Measurements from ENCODE around the gene MCCC1.
"Not testable (repeated sequence)": the region's sequence is repeated elsewhere in the genome, so short reads cannot be mapped to it uniquely, and the experiment has no call there.

Gene MCCC1

GRCh38 chr3:183123891-183124290 lies 24.6 kb upstream of the MCCC1 start:
- no peak overlapping the region for H3K4me3 ChIP-seq (ENCODE audit: insufficient read depth, low read depth, low read length)
- no peaks in the 10 kb centered on the region for H3K36me3 ChIP-seq (ENCODE audit: control insufficient read depth, insufficient read depth, low read length)
- H3K27ac ChIP-seq (ENCODE audit: insufficient read depth, low read depth, low read length, poor library complexity, severe bottlenecking): no peak overlapping the region
- H3K27me3 ChIP-seq (ENCODE audit: control insufficient read depth, insufficient read depth, low read length, poor library complexity, severe bottlenecking): no peaks in the 10 kb centered on the region
- no peaks in the 10 kb centered on the region for H3K9me3 ChIP-seq (ENCODE audit: control insufficient read depth, low read length)
- no peaks in the 10 kb centered on the region for H3K4me1 ChIP-seq (ENCODE audit: control insufficient read depth, insufficient read depth, low read length)
- 81 to 90% methylated on average over 3 to 4 of the region's 4 CpGs for WGBS, 2 experiments

GRCh38 chr3:183122257-183122932 lies 23.1 kb upstream of the MCCC1 start:
- Histone ChIP-seq H3K4me3 (ENCODE audit: insufficient read depth, low read depth, low read length) (no peak overlapping the region), H3K4me1 (ENCODE audit: control insufficient read depth, insufficient read depth, low read length) (no peaks in the 10 kb centered on the region), H3K27ac (ENCODE audit: insufficient read depth, low read depth, low read length, poor library complexity, severe bottlenecking) (no peak overlapping the region), H3K27me3 (ENCODE audit: control insufficient read depth, insufficient read depth, low read length, poor library complexity, severe bottlenecking) (peaks cover 7% of the 10 kb centered on the region), H3K9me3 (ENCODE audit: control insufficient read depth, low read length) (no peaks in the 10 kb centered on the region), H3K36me3 (ENCODE audit: control insufficient read depth, insufficient read depth, low read length) (no peaks in the 10 kb centered on the region)
- 73 to 85% methylated on average over 1 of the region's 2 CpGs for WGBS, 2 experiments

DNA sequence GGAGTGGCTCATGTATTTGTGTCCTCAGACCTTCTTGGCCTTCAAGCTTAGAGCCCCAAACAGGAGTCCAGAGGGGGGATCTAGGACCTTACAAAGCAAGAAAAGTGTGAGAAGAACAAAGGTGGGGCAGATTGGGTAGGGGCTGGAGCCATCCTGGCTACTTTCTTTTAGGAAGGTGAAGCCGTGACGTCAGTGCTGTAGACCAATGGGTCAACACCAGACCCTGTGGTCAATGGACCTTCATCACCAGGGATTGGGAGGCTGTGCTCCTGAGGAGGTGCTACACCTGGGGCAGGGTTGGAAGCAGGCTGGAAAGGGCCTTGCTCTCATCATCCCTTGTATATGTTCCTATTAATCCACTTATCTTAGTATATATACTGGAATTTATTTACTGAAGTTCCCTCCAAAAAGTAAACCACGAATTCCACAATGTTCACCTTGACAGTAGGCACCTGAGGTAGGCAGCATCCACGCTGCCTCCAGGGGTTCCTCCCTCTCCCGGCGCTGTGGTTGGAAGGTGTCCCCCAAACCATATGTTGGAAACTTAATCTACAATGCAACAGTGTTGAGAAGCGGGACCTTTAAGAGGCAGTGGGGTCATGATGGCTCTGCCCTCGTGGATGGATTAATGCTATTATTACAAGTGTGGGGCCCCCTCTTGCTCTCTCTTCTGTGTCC lies 21.4 kb upstream of the MCCC1 start:
- peaks cover 19% of the 10 kb centered on the region for H3K27me3 ChIP-seq (ENCODE audit: control insufficient read depth, insufficient read depth, low read length, poor library complexity, severe bottlenecking)
- H3K9me3 ChIP-seq (ENCODE audit: control insufficient read depth, low read length): no peaks in the 10 kb centered on the region
- no peak overlapping the region for H3K27ac ChIP-seq (ENCODE audit: insufficient read depth, low read depth, low read length, poor library complexity, severe bottlenecking)
- H3K4me1 ChIP-seq (ENCODE audit: control insufficient read depth, insufficient read depth, low read length): no peaks in the 10 kb centered on the region
- WGBS, 2 experiments: 80% methylated on average over 8 of the region's 8 CpGs
- no peak overlapping the region for H3K4me3 ChIP-seq (ENCODE audit: insufficient read depth, low read depth, low read length)
- no peaks in the 10 kb centered on the region for H3K36me3 ChIP-seq (ENCODE audit: control insufficient read depth, insufficient read depth, low read length)

GRCh38 chr3:183117056-183117455 lies 17.8 kb upstream of the MCCC1 start:
- no peak overlapping the region for H3K4me3 ChIP-seq (ENCODE audit: insufficient read depth, low read depth, low read length)
- peaks cover 19% of the 10 kb centered on the region for H3K27me3 ChIP-seq (ENCODE audit: control insufficient read depth, insufficient read depth, low read length, poor library complexity, severe bottlenecking)
- H3K9me3 ChIP-seq (ENCODE audit: control insufficient read depth, low read length): peaks cover 2% of the 10 kb centered on the region
- no peak overlapping the region for H3K27ac ChIP-seq (ENCODE audit: insufficient read depth, low read depth, low read length, poor library complexity, severe bottlenecking)
- no peaks in the 10 kb centered on the region for H3K36me3 ChIP-seq (ENCODE audit: control insufficient read depth, insufficient read depth, low read length)
- H3K4me1 ChIP-seq (ENCODE audit: control insufficient read depth, insufficient read depth, low read length): peaks cover 11% of the 10 kb centered on the region
- 88 to 89% methylated on average over 4 of the region's 4 CpGs for WGBS, 2 experiments

DNA sequence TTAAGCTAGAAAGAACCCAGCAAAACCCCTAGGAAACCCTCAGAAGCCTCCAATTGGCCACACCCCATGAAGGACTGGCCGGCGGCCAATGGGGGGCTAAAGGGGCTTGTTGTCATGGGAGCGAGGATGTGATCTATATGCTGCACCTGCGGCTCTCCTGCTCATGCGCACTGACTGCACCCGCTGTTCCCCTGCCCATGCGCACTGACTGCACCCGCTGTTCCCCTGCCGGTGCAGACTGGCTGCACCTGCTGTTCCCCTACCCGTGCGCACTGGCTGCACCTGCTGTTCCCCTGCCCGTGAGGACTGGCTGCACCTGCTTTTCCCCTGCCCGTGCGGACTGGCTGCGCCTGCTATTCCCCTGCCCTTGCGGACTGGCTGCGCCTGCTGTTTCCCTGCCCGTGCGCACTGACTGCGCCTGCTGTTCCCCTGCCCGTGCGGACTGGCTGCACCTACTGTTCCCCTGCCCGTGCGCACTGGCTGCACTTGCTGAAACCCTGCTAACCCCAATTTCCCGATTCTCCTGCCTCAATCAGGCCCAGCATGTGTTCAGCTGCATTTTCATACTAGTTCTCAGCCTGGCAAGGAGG lies 16.8 kb upstream of the MCCC1 start:
- 15% methylated on average over 25 of the region's 25 CpGs for WGBS, 2 experiments
- H3K9me3 ChIP-seq (ENCODE audit: control insufficient read depth, low read length): peaks cover 4% of the 10 kb centered on the region
- no peaks in the 10 kb centered on the region for H3K36me3 ChIP-seq (ENCODE audit: control insufficient read depth, insufficient read depth, low read length)
- peaks cover 19% of the 10 kb centered on the region for H3K27me3 ChIP-seq (ENCODE audit: control insufficient read depth, insufficient read depth, low read length, poor library complexity, severe bottlenecking)
- peak overlapping the region; percentile 44 for H3K4me3 ChIP-seq (ENCODE audit: insufficient read depth, low read depth, low read length)
- H3K4me1 ChIP-seq (ENCODE audit: control insufficient read depth, insufficient read depth, low read length): peaks cover 11% of the 10 kb centered on the region
- H3K27ac ChIP-seq (ENCODE audit: insufficient read depth, low read depth, low read length, poor library complexity, severe bottlenecking): no peak overlapping the region

DNA sequence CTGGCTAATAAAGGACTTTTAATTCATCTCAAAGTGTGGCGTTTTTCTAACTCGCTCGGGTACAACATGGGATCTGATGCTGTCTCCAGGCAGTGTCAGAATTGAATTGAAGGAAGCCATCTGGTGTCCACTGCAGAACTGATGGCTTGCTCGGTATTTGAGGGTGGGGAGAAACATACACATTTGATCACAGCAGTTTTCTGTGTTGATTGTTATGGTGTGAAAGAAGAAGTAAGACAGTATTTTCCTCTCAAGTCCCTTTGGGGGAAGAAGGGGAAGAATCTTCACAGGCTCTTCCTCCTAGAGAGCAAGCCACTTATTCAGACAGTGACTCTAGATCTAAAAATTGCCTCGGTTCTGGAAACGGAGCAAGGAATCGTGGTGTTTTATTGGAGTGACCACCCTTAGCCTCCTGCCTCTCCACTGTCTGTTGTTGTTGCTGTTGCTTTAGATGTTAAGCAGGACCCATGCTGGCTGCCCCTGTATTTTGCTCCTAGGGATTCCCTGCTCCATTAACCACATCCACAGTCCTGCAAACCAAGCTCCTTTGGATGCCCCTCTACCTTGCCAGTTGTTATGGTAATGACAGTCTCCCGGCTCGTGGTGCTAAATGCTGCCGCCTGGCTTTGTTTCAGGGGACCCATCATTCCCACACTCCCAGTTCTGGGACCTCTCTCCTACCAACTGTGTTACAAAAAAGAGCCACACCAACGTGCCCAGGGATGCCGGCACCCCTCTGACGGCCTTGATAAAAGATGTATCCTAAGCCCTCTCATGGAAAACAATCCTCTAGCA lies 15.3 kb upstream of the MCCC1 start:
- peaks cover 11% of the 10 kb centered on the region for H3K4me1 ChIP-seq (ENCODE audit: control insufficient read depth, insufficient read depth, low read length)
- 33% methylated on average over 13 of the region's 13 CpGs for WGBS, 2 experiments
- peaks cover 19% of the 10 kb centered on the region for H3K27me3 ChIP-seq (ENCODE audit: control insufficient read depth, insufficient read depth, low read length, poor library complexity, severe bottlenecking)
- peaks cover 4% of the 10 kb centered on the region for H3K9me3 ChIP-seq (ENCODE audit: control insufficient read depth, low read length)
- no peak overlapping the region for H3K4me3 ChIP-seq (ENCODE audit: insufficient read depth, low read depth, low read length)
- H3K27ac ChIP-seq (ENCODE audit: insufficient read depth, low read depth, low read length, poor library complexity, severe bottlenecking): peak overlapping the region; percentile 26
- no peaks in the 10 kb centered on the region for H3K36me3 ChIP-seq (ENCODE audit: control insufficient read depth, insufficient read depth, low read length)

DNA sequence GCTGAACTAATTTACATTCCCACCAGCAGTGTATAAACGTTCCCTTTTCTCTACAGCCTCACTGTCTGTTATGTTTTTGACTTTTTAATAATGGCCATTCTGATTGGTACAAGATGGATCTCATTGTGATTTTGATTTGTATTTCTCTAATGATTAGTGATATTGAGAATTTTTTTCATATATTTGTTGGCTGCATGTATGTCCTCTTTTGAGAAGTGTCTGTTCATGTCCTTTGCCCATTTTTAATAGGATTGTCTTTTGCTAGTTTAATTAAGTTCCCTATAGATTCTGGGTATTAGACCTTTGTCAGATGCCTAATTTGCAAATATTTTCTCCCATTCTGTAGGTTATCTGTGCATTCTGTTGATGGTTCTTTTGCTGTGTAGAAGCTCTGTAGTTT lies 10.6 kb upstream of the MCCC1 start:
- not testable (repeated sequence) for H3K36me3 ChIP-seq (ENCODE audit: control insufficient read depth, insufficient read depth, low read length); H3K27me3 ChIP-seq (ENCODE audit: control insufficient read depth, insufficient read depth, low read length, poor library complexity, severe bottlenecking); H3K4me3 ChIP-seq (ENCODE audit: insufficient read depth, low read depth, low read length); H3K9me3 ChIP-seq (ENCODE audit: control insufficient read depth, low read length); H3K27ac ChIP-seq (ENCODE audit: insufficient read depth, low read depth, low read length, poor library complexity, severe bottlenecking); H3K4me1 ChIP-seq (ENCODE audit: control insufficient read depth, insufficient read depth, low read length)
- 86 to 100% methylated on average over 1 of the region's 1 CpG for WGBS, 2 experiments

DNA sequence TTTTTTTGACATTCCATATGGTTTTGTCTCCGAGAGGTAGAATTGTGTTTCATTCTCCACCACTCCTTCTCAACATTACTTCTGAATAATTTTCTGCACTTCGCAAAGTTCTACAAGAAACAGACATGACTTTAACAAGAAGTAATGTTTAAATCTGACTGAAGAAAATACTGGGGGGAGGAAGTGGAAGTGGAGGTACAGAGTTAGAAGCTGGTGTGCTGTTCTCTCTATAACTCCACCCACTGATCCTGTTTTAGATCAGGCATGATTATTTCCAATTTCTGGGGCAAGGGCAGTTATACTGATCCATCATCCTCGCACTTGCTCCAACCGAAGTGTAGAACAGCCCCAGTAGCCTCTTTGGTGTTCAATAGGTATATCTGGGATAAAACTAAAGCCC lies 9.2 kb upstream of the MCCC1 start:
- no peaks in the 10 kb centered on the region for H3K36me3 ChIP-seq (ENCODE audit: control insufficient read depth, insufficient read depth, low read length)
- 93 to 99% methylated on average over 4 of the region's 4 CpGs for WGBS, 2 experiments
- peaks cover 4% of the 10 kb centered on the region for H3K9me3 ChIP-seq (ENCODE audit: control insufficient read depth, low read length)
- H3K27ac ChIP-seq (ENCODE audit: insufficient read depth, low read depth, low read length, poor library complexity, severe bottlenecking): no peak overlapping the region
- no peaks in the 10 kb centered on the region for H3K27me3 ChIP-seq (ENCODE audit: control insufficient read depth, insufficient read depth, low read length, poor library complexity, severe bottlenecking)
- H3K4me1 ChIP-seq (ENCODE audit: control insufficient read depth, insufficient read depth, low read length): no peaks in the 10 kb centered on the region
- no peak overlapping the region for H3K4me3 ChIP-seq (ENCODE audit: insufficient read depth, low read depth, low read length)

- Histone ChIP-seq H3K9me3 (ENCODE audit: control insufficient read depth, low read length) (peaks cover 4% of the 10 kb centered on the region), H3K27me3 (ENCODE audit: control insufficient read depth, insufficient read depth, low read length, poor library complexity, severe bottlenecking) (no peaks in the 10 kb centered on the region), H3K4me3 (ENCODE audit: insufficient read depth, low read depth, low read length) (no peak overlapping the region), H3K36me3 (ENCODE audit: control insufficient read depth, insufficient read depth, low read length) (no peaks in the 10 kb centered on the region), H3K4me1 (ENCODE audit: control insufficient read depth, insufficient read depth, low read length) (no peaks in the 10 kb centered on the region), H3K27ac (ENCODE audit: insufficient read depth, low read depth, low read length, poor library complexity, severe bottlenecking) (no peak overlapping the region)
- 88 to 93% methylated on average over 2 of the region's 2 CpGs for WGBS, 2 experiments
These were observed 8.7 kb upstream of the MCCC1 start for GRCh38 chr3:183108001-183108449.

GRCh38 chr3:183107372-183107771 lies 8.1 kb upstream of the MCCC1 start:
- not testable (repeated sequence) for H3K27me3 ChIP-seq (ENCODE audit: control insufficient read depth, insufficient read depth, low read length, poor library complexity, severe bottlenecking)

More at GRCh38 chr3:183107372-183107771, 8.1 kb upstream of the MCCC1 start:
- not testable (repeated sequence) for H3K27ac ChIP-seq (ENCODE audit: insufficient read depth, low read depth, low read length, poor library complexity, severe bottlenecking); H3K4me3 ChIP-seq (ENCODE audit: insufficient read depth, low read depth, low read length); H3K36me3 ChIP-seq (ENCODE audit: control insufficient read depth, insufficient read depth, low read length); H3K4me1 ChIP-seq (ENCODE audit: control insufficient read depth, insufficient read depth, low read length); H3K9me3 ChIP-seq (ENCODE audit: control insufficient read depth, low read length)
- 86 to 95% methylated on average over 3 to 4 of the region's 4 CpGs for WGBS, 2 experiments
